Activated B cell treated with CpG ODN at 0.5 μM for 24 hours (primary cell): ENCODE results near the gene FAM163A. TPM values are rescaled to one million over a fixed set of nuclear protein-coding genes. Genes with fewer than 3 reads are reported as not detected.

Experiments used
- ATAC-seq: fragments of 200-7000 bp; cut with Tn5 transposase; one replicate; pipeline ENCODE4 v1.10.0; 2021; ENCODE audit warnings: low read depth, mild to moderate bottlenecking, moderate library complexity
- CTCF ChIA-PET: fragments of 350-600 bp; sonication (Branson Sonifier 250); formaldehyde crosslinking; loops from one replicate; lab custom pipeline; 2021; ENCODE audit warnings: antibody characterized with exemption; lab: Charles Lee
- POLR2A ChIA-PET: fragments of 350-600 bp; sonication (Branson Sonifier 250); formaldehyde crosslinking; loops from one replicate; lab custom pipeline; 2021; ENCODE audit warnings: antibody characterized with exemption; lab: Charles Lee
- DNase-seq: peaks from one replicate; pipeline ENCODE4 v3.0.0; 2022
- H3K27ac Mint-ChIP-seq: one replicate; pipeline ENCODE4 v1.8.0; 2020; ENCODE audit warnings: mixed read lengths
- H3K27me3 Mint-ChIP-seq: one replicate; pipeline ENCODE4 v1.8.0; 2021; ENCODE audit warnings: mixed read lengths
- H3K36me3 Mint-ChIP-seq: one replicate; pipeline ENCODE4 v1.8.0; 2021; ENCODE audit warnings: low read depth, mixed read lengths
- H3K4me1 Mint-ChIP-seq: one replicate; pipeline ENCODE4 v1.8.0; 2021; ENCODE audit warnings: mixed read lengths
- H3K4me3 Mint-ChIP-seq: one replicate; pipeline ENCODE4 v1.8.0; 2020; ENCODE audit warnings: mild to moderate bottlenecking, mixed read lengths
- H3K9me3 Mint-ChIP-seq: one replicate; pipeline ENCODE4 v1.8.0; 2020; ENCODE audit warnings: mixed read lengths
- CTCF ChIP-seq: fragments of 200-600 bp; IDR thresholded peaks from one replicate; pipeline ENCODE4 v1.8.0; 2022; ENCODE audit warnings: antibody characterized with exemption, mild to moderate bottlenecking
- intact Hi-C: fragments of 100-400 bp; cut with micrococcal nuclease; formaldehyde crosslinking; loops from one replicate; pipeline ENCODE4 v1.15.1; 2024
- total RNA-seq: library from RNA; stranded (reverse); gene quantifications from 2 replicates; pipeline ENCODE4 v1.2.3, GENCODE V29; 2022

Gene FAM163A
- total RNA-seq, 1 donor from 2014 or later: not detected

GRCh38 chr1:179760521-179760920, 17.4 kb downstream of the FAM163A start:
- no peak for TF ChIP-seq CTCF
- Mint-ChIP-seq H3K27me3 (peaks cover 1% of the 10 kb centered on the region), H3K36me3 (no peaks in the 10 kb centered on the region), H3K9me3 (no peaks in the 10 kb centered on the region), H3K4me1 (no peaks in the 10 kb centered on the region), H3K27ac (no peak overlapping the region), H3K4me3 (no peak overlapping the region)
- ATAC-seq (no peak), DNase-seq (no peak)
- intact Hi-C loops: no loop called here
- ChIA-PET CTCF (no interaction called here), POLR2A (no interaction called here)

- H3K4me1 Mint-ChIP-seq: no peaks in the 10 kb centered on the region
- H3K27ac Mint-ChIP-seq: no peak overlapping the region
- H3K4me3 Mint-ChIP-seq: no peak overlapping the region
- CTCF ChIA-PET: interaction anchor here (2.3 kb wide), 1 partner anchor 48 kb away, joined by 5 read pairs; no protein-coding TSS in a partner anchor
- POLR2A ChIA-PET: no interaction called here
- no peaks in the 10 kb centered on the region for H3K9me3 Mint-ChIP-seq
- DNase-seq (no peak), ATAC-seq (no peak)
- H3K36me3 Mint-ChIP-seq: no peaks in the 10 kb centered on the region
- peaks cover 1% of the 10 kb centered on the region for H3K27me3 Mint-ChIP-seq
- no peak for TF ChIP-seq CTCF
- intact Hi-C loops: no loop called here
These were observed 18.2 kb downstream of the FAM163A start for GRCh38 chr1:179761296-179761695.

- ChIA-PET CTCF (interaction anchor here (2.3 kb wide), 1 partner anchor 47 kb away, joined by 5 read pairs; no protein-coding TSS in a partner anchor), POLR2A (no interaction called here)
- Mint-ChIP-seq H3K27me3 (peaks cover 1% of the 10 kb centered on the region), H3K4me1 (no peaks in the 10 kb centered on the region), H3K27ac (no peak overlapping the region), H3K4me3 (no peak overlapping the region), H3K36me3 (no peaks in the 10 kb centered on the region), H3K9me3 (no peaks in the 10 kb centered on the region)
- TF ChIP-seq CTCF: no peak
- no peak for ATAC-seq
- intact Hi-C loops: no loop called here
- no peak for DNase-seq
These were observed 19.0 kb downstream of the FAM163A start for GRCh38 chr1:179761846-179762640.

GRCh38 chr1:179767177-179767581, 24.1 kb downstream of the FAM163A start:
- POLR2A ChIA-PET: no interaction called here
- peaks cover 5% of the 10 kb centered on the region for H3K27me3 Mint-ChIP-seq
- H3K9me3 Mint-ChIP-seq: no peaks in the 10 kb centered on the region
- no peaks in the 10 kb centered on the region for H3K4me1 Mint-ChIP-seq
- TF ChIP-seq CTCF: no peak
- no peaks in the 10 kb centered on the region for H3K36me3 Mint-ChIP-seq
- intact Hi-C loops: no loop called here
- CTCF ChIA-PET: no interaction called here
- no peak overlapping the region for H3K27ac Mint-ChIP-seq
- no peak overlapping the region for H3K4me3 Mint-ChIP-seq
- DNase-seq: no peak
- ATAC-seq: no peak

GRCh38 chr1:179767996-179768395, 24.9 kb downstream of the FAM163A start:
- intact Hi-C loops: no loop called here
- DNase-seq (no peak), ATAC-seq (no peak)
- ChIA-PET POLR2A (no interaction called here), CTCF (no interaction called here)
- Mint-ChIP-seq H3K27me3 (peaks cover 7% of the 10 kb centered on the region), H3K27ac (no peak overlapping the region), H3K4me3 (no peak overlapping the region), H3K36me3 (no peaks in the 10 kb centered on the region), H3K4me1 (no peaks in the 10 kb centered on the region), H3K9me3 (peaks cover 4% of the 10 kb centered on the region)
- no peak for TF ChIP-seq CTCF
